Tibial nerve (tissue), 4 donors: ENCODE measurements around the gene HOXB5. TPM values are rescaled to one million over a fixed set of nuclear protein-coding genes. Genes with fewer than 3 reads are reported as not detected.

ENCODE experiments used
- DNase-seq, 2 donors: peaks; one replicate each; pipeline ENCODE4 v3.0.0-alpha.2; 2019; ENCODE audit warnings: low spot score in 2 of 2
- H3K27ac ChIP-seq, 4 donors: fragments of 200-600 bp; sonication (generic) in 3 of 4; one replicate each; pipeline ENCODE4 v1.5.1; 2017 to 2019; ENCODE audit warnings: mild to moderate bottlenecking in 1 of 4
- H3K27me3 ChIP-seq, 2 donors: fragments of 200-600 bp; sonication (generic) in 1 of 2; one replicate each; pipeline versions ENCODE4 v1.5.1 to v1.6.0; 2017 to 2019
- H3K36me3 ChIP-seq, 3 donors: fragments of 200-600 bp; sonication (generic); one replicate each; pipeline ENCODE4 v1.5.1; 2018 to 2019
- H3K4me1 ChIP-seq, 4 donors: fragments of 200-600 bp; sonication (generic) in 3 of 4; one replicate each; pipeline ENCODE4 v1.5.1; 2017 to 2019
- H3K4me3 ChIP-seq, 4 donors: fragments of 200-600 bp; sonication (generic) in 3 of 4; one replicate each; pipeline ENCODE4 v1.5.1; 2017 to 2019; ENCODE audit warnings: mild to moderate bottlenecking in 1 of 4, moderate library complexity in 1 of 4
- H3K9me3 ChIP-seq, 4 donors: fragments of 200-600 bp; sonication (generic) in 3 of 4; one replicate each; pipeline ENCODE4 v1.5.1; 2017 to 2019
- CTCF ChIP-seq, 5 experiments: fragments of 200-600 bp in 3 of 5; fragments of 450-650 bp in 2 of 5; sonication (generic) in 3 of 5; IDR thresholded peaks; one replicate each; pipeline ENCODE4 v1.5.1; 2016 to 2019; ENCODE audit warnings: antibody characterized with exemption in 5 of 5, mild to moderate bottlenecking in 3 of 5, moderate library complexity in 2 of 5
- EP300 ChIP-seq, 2 donors: sonication (generic); formaldehyde crosslinking; IDR thresholded peaks; one replicate each; pipeline ENCODE4 v1.6.1; 2017; ENCODE audit warnings: antibody characterized with exemption in 2 of 2, mild to moderate bottlenecking in 1 of 2
- POLR2A ChIP-seq, 2 donors: fragments of 450-650 bp; IDR thresholded peaks; one replicate each; pipeline ENCODE4 v1.6.1; 2017; ENCODE audit warnings: antibody characterized with exemption in 2 of 2, mild to moderate bottlenecking in 2 of 2, moderate library complexity in 2 of 2
- WGBS, 2 donors: methylation state at CpG; one replicate each; pipeline ENCODE4 v1.1.5; 2018; 5-methylcytosine and 5-hydroxymethylcytosine counted together
- total RNA-seq, 4 donors: library from RNA; depleted of rRNA; stranded (reverse); fragments of >200 nt; gene quantifications; one replicate each; pipeline ENCODE4 v1.1.0, GENCODE V29; 2016

HOXB5 gene
- total RNA-seq, 4 donors from 2014 or later, result 1.6 to 1.8 TPM; not detected in 2

GRCh38 chr17:48640858-48641180 lies 47.2 kb upstream of the HOXB5 start:
- no peak overlapping the region for H3K4me3 ChIP-seq
- no peaks in the 10 kb centered on the region for H3K9me3 ChIP-seq
- peaks cover 0 to 100% of the 10 kb centered on the region in 2 donors for H3K27me3 ChIP-seq
- DNase-seq, result no peak
- WGBS, 2 donors, result 64 to 68% methylated on average over 1 of the region's 1 CpG
- no peaks in the 10 kb centered on the region for H3K36me3 ChIP-seq
- peaks cover 0 to 5% (median 2%) of the 10 kb centered on the region in 4 donors for H3K4me1 ChIP-seq
- TF ChIP-seq POLR2A (IDR thresholded peaks at IDR 0.05) (no peak), CTCF (IDR thresholded peaks at IDR 0.05) (no peak), EP300 (IDR thresholded peaks at IDR 0.05) (no peak)
- H3K27ac ChIP-seq, result no peak overlapping the region

GRCh38 chr17:48639982-48640857 lies 46.6 kb upstream of the HOXB5 start:
- WGBS, 2 donors, result 48 to 70% methylated on average over 6 of the region's 6 CpGs
- Histone ChIP-seq H3K9me3 (no peaks in the 10 kb centered on the region), H3K4me3 (no peak overlapping the region), H3K4me1 (peaks cover 0 to 5% (median 2%) of the 10 kb centered on the region in 4 donors), H3K27me3 (peaks cover 0 to 100% of the 10 kb centered on the region in 2 donors), H3K36me3 (no peaks in the 10 kb centered on the region), H3K27ac (no peak overlapping the region)
- TF ChIP-seq POLR2A (IDR thresholded peaks at IDR 0.05), result no peak
- TF ChIP-seq CTCF (IDR thresholded peaks at IDR 0.05), result no peak
- no peak for TF ChIP-seq EP300 (IDR thresholded peaks at IDR 0.05)
- DNase-seq, result no peak

- no peak for DNase-seq
- Histone ChIP-seq H3K4me3 (no peak overlapping the region), H3K36me3 (no peaks in the 10 kb centered on the region), H3K27ac (no peak overlapping the region), H3K27me3 (peaks cover 0 to 100% of the 10 kb centered on the region in 2 donors), H3K4me1 (peaks cover 0 to 5% (median 2%) of the 10 kb centered on the region in 4 donors), H3K9me3 (no peaks in the 10 kb centered on the region)
- TF ChIP-seq CTCF (IDR thresholded peaks at IDR 0.05), result no peak
- no peak for TF ChIP-seq POLR2A (IDR thresholded peaks at IDR 0.05)
- TF ChIP-seq EP300 (IDR thresholded peaks at IDR 0.05), result no peak
- 32 to 47% methylated on average over 5 of the region's 5 CpGs for WGBS, 2 donors
Measured at GRCh38 chr17:48639136-48639535, 45.6 kb upstream of the HOXB5 start.

GRCh38 chr17:48637323-48638260 lies 44.0 kb upstream of the HOXB5 start:
- Histone ChIP-seq H3K9me3 (no peaks in the 10 kb centered on the region), H3K4me3 (no peak overlapping the region), H3K36me3 (no peaks in the 10 kb centered on the region), H3K27me3 (peaks cover 0 to 100% of the 10 kb centered on the region in 2 donors), H3K27ac (no peak overlapping the region), H3K4me1 (peaks cover 0 to 15% (median 2%) of the 10 kb centered on the region in 4 donors)
- DNase-seq, result no peak
- WGBS, 2 donors, result 30 to 31% methylated on average over 18 of the region's 18 CpGs
- TF ChIP-seq EP300 (IDR thresholded peaks at IDR 0.05) (no peak), CTCF (IDR thresholded peaks at IDR 0.05) (no peak), POLR2A (IDR thresholded peaks at IDR 0.05) (no peak)
